Renal pelvis (tissue), 4 donors: Measurements from ENCODE around the gene RPL12. TPM values are rescaled to one million over a fixed set of nuclear protein-coding genes. Genes with fewer than 3 reads are reported as not detected.
A peak's percentile ranks its signal among the peaks of the same experiment; 100 is the strongest.
"Not testable (repeated sequence)": the region's sequence is repeated elsewhere in the genome, so short reads cannot be mapped to it uniquely, and the experiment has no call there.

Source experiments
- DNase-seq: peaks from one replicate; pipeline ENCODE4 v3.0.0-alpha.2; 2013
- polyA plus RNA-seq, 3 donors: library from polyadenylated mRNA; unstranded; fragments of 120-200 nt; gene quantifications; one replicate each; pipeline ENCODE4 v1.2.1, GENCODE V29; 2013; ENCODE audit not compliant: insufficient read length in 3 of 3

Gene RPL12
- polyA plus RNA-seq, 3 donors = 1,431 to 1,650 (median 1,447) TPM

GRCh38 chr9:127489471-127490115 is 38.4 kb upstream of the RPL12 start:
- peak; percentile 37 for DNase-seq

- DNase-seq = no peak
Measured at GRCh38 chr9:127488946-127489345, 37.7 kb upstream of the RPL12 start.

- DNase-seq = no peak
Measured at GRCh38 chr9:127485995-127486394, 34.8 kb upstream of the RPL12 start.

- no peak for DNase-seq
Measured at GRCh38 chr9:127482662-127483061, 31.5 kb upstream of the RPL12 start.

- no peak for DNase-seq
Measured at GRCh38 chr9:127479507-127480081, 28.4 kb upstream of the RPL12 start.

- DNase-seq = no peak
Measured at GRCh38 chr9:127474592-127474991, 23.4 kb upstream of the RPL12 start.

- DNase-seq = no peak
Measured at GRCh38 chr9:127473932-127474331, 22.7 kb upstream of the RPL12 start.

GRCh38 chr9:127473501-127473900 is 22.3 kb upstream of the RPL12 start:
- DNase-seq = no peak

GRCh38 chr9:127470662-127471061 is 19.5 kb upstream of the RPL12 start:
- no peak for DNase-seq

GRCh38 chr9:127467621-127468020 is 16.4 kb upstream of the RPL12 start:
- no peak for DNase-seq

- DNase-seq = not testable (repeated sequence)
Measured at GRCh38 chr9:127466407-127466917, 15.3 kb upstream of the RPL12 start.

- peak; percentile 4 for DNase-seq
Measured at GRCh38 chr9:127463911-127464310, 12.7 kb upstream of the RPL12 start.

GRCh38 chr9:127463382-127463781 is 12.2 kb upstream of the RPL12 start:
- DNase-seq = no peak

- DNase-seq = no peak
Measured at GRCh38 chr9:127458921-127459320, 7.7 kb upstream of the RPL12 start.

GRCh38 chr9:127457191-127457878 is 6.1 kb upstream of the RPL12 start:
- DNase-seq = no peak

GRCh38 chr9:127455324-127455992 is 4.3 kb upstream of the RPL12 start:
- no peak for DNase-seq

GRCh38 chr9:127452691-127453090 is 1.5 kb upstream of the RPL12 start:
- no peak for DNase-seq

- DNase-seq = peak; percentile 45
Measured at GRCh38 chr9:127451858-127452656, 851 bp upstream of the RPL12 start.

- DNase-seq = no peak
Measured at GRCh38 chr9:127451608-127451857, 327 bp upstream of the RPL12 start.

GRCh38 chr9:127450243-127450760 is 904 bp downstream of the RPL12 start:
- DNase-seq = peak; percentile 11

- DNase-seq = no peak
Measured at GRCh38 chr9:127449332-127449966, 1.8 kb downstream of the RPL12 start.
